Cardiac muscle cell (in vitro differentiated cells and primary cell): ENCODE measurements around the gene POU6F2. TPM values are rescaled to one million over a fixed set of nuclear protein-coding genes. Genes with fewer than 3 reads are reported as not detected.

Experiments
- DNase-seq, 2 donors: peaks; one replicate each; pipeline versions ENCODE4 v3.0.0 to v3.0.0-alpha.2; 2010 to 2017; ENCODE audit warnings: low read depth in 1 of 2, low spot score in 1 of 2
- H3K27ac ChIP-seq: fragments of 200-600 bp; sonication (generic); 2 replicates; pipeline ENCODE4 v1.5.1; 2016
- H3K27me3 ChIP-seq: fragments of 200-600 bp; sonication (generic); 2 replicates; pipeline ENCODE4 v1.6.0; 2016; ENCODE audit warnings: control low read depth
- H3K36me3 ChIP-seq: fragments of 200-600 bp; sonication (generic); 2 replicates; pipeline ENCODE4 v1.5.1; 2016; ENCODE audit warnings: control low read depth
- H3K4me1 ChIP-seq: fragments of 200-600 bp; sonication (generic); 2 replicates; pipeline ENCODE4 v1.8.1; 2017; ENCODE audit warnings: low read depth, mild to moderate bottlenecking, mixed run types
- H3K4me3 ChIP-seq: fragments of 200-600 bp; sonication (generic); 2 replicates; pipeline ENCODE4 v1.5.1; 2016; ENCODE audit warnings: mild to moderate bottlenecking
- H3K9me3 ChIP-seq: fragments of 200-600 bp; sonication (generic); 2 replicates; pipeline ENCODE4 v1.5.1; 2017; ENCODE audit warnings: low read depth, mild to moderate bottlenecking, control low read depth
- CTCF ChIP-seq: IDR thresholded peaks from 2 replicates; pipeline ENCODE4 v1.5.1; 2012; ENCODE audit warnings: low read depth, mild to moderate bottlenecking, low read length
- polyA plus RNA-seq: library from polyadenylated mRNA; unstranded; fragments of >200 nt; fragmentation: Nextera tagmentation; extraction: Ambion mirVana; gene quantifications from 2 replicates; pipeline ENCODE4 v1.2.1, GENCODE V29; 2016
- total RNA-seq: library from RNA; depleted of rRNA; stranded (reverse); fragments of >200 nt; gene quantifications from 2 replicates; pipeline ENCODE4 v1.2.3, GENCODE V29; 2016

Gene POU6F2
- total RNA-seq (0.99 and 3.6 TPM in 2 replicates), polyA plus RNA-seq (1.7 and 4.1 TPM in 2 replicates)

GRCh38 chr7:38977685-38978084, at the start of gene POU6F2:
POU6F2 (plus strand) TSS chr7:38977909; CDS start chr7:38977954, 45 bp downstream.
- no peak within 1 kb of the TSS for H3K4me3 ChIP-seq

GRCh38 chr7:38928506-38928905, 49.2 kb upstream of the POU6F2 start:
- Histone ChIP-seq H3K27ac (no peak overlapping the region), H3K4me1 (peaks cover 12% of the 10 kb centered on the region), H3K36me3 (no peaks in the 10 kb centered on the region), H3K4me3 (no peak overlapping the region), H3K27me3 (no peaks in the 10 kb centered on the region), H3K9me3 (no peaks in the 10 kb centered on the region)
- no peak for TF ChIP-seq CTCF
- no peak for DNase-seq

More at GRCh38 chr7:38977685-38978084, at the start of gene POU6F2:
- TF ChIP-seq CTCF, result no peak
- Histone ChIP-seq H3K9me3 (no peaks in the 10 kb centered on the region), H3K27me3 (peaks cover 16% of the 10 kb centered on the region), H3K4me1 (no peaks in the 10 kb centered on the region), H3K27ac (no peak within 1 kb of the TSS), H3K36me3 (no peaks in the 10 kb centered on the region)
- no peak for DNase-seq

- Histone ChIP-seq H3K27me3 (no peaks in the 10 kb centered on the region), H3K4me1 (peaks cover 12% of the 10 kb centered on the region), H3K4me3 (no peak overlapping the region), H3K9me3 (no peaks in the 10 kb centered on the region), H3K36me3 (no peaks in the 10 kb centered on the region), H3K27ac (peak overlapping the region; percentile 46)
- peak; percentile 14 to 60 for DNase-seq
- TF ChIP-seq CTCF, result no peak
Measured at GRCh38 chr7:38929460-38930171, 48.1 kb upstream of the POU6F2 start.

- Histone ChIP-seq H3K4me3 (no peak overlapping the region), H3K27me3 (no peaks in the 10 kb centered on the region), H3K9me3 (no peaks in the 10 kb centered on the region), H3K4me1 (peaks cover 12% of the 10 kb centered on the region), H3K27ac (no peak overlapping the region), H3K36me3 (no peaks in the 10 kb centered on the region)
- peak; percentile 66 to 69 for DNase-seq
- peak; percentile 98 for TF ChIP-seq CTCF
Measured at GRCh38 chr7:38932509-38933168, 45.1 kb upstream of the POU6F2 start.

- Histone ChIP-seq H3K9me3 (no peaks in the 10 kb centered on the region), H3K4me3 (no peak overlapping the region), H3K27ac (no peak overlapping the region), H3K36me3 (no peaks in the 10 kb centered on the region), H3K4me1 (peaks cover 12% of the 10 kb centered on the region), H3K27me3 (no peaks in the 10 kb centered on the region)
- no peak for TF ChIP-seq CTCF
- no peak for DNase-seq
Measured at GRCh38 chr7:38934051-38934450, 43.7 kb upstream of the POU6F2 start.
